Stimulated activated CD4-positive, alpha-beta T cell treated with anti-CD3 and anti-CD28 coated beads, Interleukin-2, amount 100 ng/mL, for 24 hours (primary cell): Measurements from ENCODE around the gene ASXL1.
"Not testable (repeated sequence)": the region's sequence is repeated elsewhere in the genome, so short reads cannot be mapped to it uniquely, and the experiment has no call there.

Source experiments
- DNase-seq, 2 donors: peaks; one replicate each; pipeline ENCODE4 v3.0.0-alpha.2; 2020

Gene ASXL1

GRCh38 chr20:32357869-32358631, at the start of gene ASXL1:
TSS of gene ASXL1 (plus strand) at chr20:32358331. CDS start at chr20:32358776, 445 bp downstream.
- peak; percentile 94 to 96 for DNase-seq

GRCh38 chr20:32312718-32313424, 45.3 kb upstream of the ASXL1 start:
- no peak for DNase-seq

- DNase-seq = no peak
Measured at GRCh38 chr20:32314768-32315167, 43.4 kb upstream of the ASXL1 start.

GRCh38 chr20:32315399-32315798, 42.7 kb upstream of the ASXL1 start:
- no peak for DNase-seq

GRCh38 chr20:32315891-32316290, 42.2 kb upstream of the ASXL1 start:
- no peak for DNase-seq

DNA sequence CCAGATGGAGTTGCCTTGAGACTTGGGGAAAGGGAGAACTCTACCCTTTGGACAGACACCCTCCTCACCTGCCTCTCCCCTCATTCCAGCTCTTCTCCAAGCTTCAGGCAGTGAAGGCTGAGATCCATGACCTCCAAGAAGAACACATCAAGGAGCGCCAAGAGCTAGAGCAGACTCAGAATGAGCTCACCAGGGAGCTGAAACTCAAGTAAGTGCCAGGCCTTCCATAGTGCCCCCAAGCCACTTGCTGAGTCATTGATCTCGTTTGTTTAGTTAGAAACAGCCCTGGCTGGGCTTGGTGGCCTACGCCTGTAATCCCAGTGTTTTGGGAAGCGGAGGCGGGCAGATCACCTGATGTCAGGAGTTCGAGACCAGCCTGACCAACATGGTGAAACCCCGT, 41.5 kb upstream of the ASXL1 start:
- DNase-seq = no peak

DNA sequence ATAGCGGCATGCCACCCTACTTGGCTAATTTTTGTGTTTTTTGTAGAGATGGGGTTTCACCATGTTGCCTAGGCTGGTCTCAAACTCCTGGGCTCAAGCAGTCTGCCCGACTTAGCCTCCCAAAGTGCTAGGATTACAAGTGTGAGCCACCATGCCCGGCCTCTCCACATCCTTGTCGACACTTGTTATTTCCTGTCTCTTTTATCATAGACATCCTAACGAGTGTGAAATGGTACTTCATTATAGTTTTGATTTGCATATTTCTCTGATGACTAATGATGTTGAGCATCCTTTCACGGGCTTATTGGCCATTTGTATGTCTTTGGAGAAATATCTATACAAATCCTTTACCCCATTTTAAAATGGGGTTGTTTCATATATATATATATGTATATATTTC, 39.0 kb upstream of the ASXL1 start:
- DNase-seq = peak in 1 of 2 donors; percentile 8

DNA sequence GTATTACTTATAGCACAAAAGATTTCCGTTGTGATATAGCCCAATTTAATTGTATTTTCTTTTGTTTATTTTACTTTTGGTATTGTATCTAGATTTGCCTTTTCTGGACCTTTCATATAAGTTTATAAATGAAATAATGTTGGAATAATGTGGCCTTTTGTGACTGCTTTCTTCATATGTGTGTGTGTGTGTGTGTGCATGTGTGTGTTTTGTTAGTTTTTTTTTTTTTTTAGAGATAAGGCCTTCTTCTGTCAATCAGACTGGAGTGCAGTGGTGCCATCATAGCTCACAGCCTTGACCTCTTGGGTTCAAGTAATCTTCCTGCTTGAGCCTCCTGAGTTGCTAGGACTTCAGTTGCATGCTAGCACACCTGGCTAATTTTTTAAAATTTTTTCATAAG, 37.8 kb upstream of the ASXL1 start:
- no peak for DNase-seq

DNA sequence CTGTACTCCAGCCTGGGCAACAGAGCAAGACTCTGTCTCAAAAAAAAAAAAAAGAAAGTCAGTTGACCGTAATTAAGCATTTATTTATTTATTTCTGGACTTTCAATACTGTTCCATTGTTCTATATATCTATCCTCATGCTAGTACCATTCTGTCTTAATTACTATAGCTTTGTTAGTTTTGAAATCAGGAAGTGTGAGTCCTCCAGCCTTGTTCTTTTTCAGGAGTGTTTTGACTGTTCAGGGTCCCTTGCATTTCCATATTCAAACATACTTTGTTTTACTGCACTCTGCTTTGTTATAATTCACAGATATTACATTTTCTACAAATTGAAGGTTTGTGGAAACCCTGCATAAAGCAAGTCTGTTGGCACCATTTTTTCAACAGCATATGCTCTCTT, 36.7 kb upstream of the ASXL1 start:
- DNase-seq = no peak

DNA sequence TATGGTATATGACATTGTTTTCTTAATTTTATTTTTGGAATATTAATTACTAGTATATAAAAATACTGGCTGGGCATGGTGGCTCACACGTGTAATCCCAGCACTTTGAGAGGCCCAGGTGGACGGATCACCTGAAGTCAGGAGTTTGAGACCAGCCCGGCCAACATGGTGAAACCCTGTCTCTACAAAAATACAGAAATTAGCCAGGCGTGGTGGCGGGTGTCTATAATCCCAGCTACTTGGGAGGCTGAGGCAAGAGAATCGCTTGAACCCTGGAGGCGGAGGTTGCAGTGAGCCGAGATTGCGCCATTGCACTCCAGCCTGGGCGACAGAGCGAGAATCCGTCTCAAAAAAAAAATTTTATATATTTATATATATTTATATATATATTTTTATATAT, 35.9 kb upstream of the ASXL1 start:
- not testable (repeated sequence) for DNase-seq

- not testable (repeated sequence) for DNase-seq
Measured at GRCh38 chr20:32323761-32324160, 34.4 kb upstream of the ASXL1 start.

DNA sequence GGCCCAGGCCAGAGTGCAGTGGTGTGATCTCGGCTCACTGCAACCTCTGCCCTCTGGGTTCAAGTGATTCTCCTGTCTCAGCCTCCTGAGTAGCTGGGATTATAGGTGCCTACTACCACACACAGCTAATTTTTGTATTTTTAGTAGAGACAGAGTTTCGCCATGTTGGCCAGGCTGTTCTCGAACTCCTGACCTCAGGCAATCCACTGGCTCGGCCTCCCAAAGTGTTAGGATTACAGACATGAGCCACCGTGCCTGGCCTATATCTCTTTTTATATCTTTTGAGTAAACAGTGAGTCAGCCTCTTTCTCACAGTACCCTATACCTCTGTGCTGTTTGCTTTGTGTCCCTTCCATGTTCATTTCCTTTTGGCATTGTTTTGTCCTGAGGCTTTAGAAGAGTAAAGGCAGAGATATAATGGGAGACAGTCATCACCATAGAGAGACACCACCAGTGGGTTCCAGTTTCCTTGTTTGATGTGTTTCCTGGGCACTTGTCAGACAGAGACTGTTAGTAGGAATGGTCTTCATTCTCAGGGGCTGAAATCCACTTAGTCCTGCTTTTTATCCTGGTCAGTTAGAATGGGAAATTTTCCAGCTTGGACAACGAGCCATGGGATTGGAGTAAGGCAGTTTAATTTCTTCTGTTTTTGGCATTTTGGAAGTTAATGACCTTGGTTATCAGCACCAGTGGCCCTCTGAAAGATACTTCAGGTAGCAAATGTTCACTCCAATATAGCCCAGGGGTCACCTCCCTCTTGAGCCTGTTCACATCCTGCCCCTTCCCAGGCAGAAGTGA, 32.2 kb upstream of the ASXL1 start:
- no peak for DNase-seq

- DNase-seq = no peak
Measured at GRCh38 chr20:32326504-32326845, 31.7 kb upstream of the ASXL1 start.

DNA sequence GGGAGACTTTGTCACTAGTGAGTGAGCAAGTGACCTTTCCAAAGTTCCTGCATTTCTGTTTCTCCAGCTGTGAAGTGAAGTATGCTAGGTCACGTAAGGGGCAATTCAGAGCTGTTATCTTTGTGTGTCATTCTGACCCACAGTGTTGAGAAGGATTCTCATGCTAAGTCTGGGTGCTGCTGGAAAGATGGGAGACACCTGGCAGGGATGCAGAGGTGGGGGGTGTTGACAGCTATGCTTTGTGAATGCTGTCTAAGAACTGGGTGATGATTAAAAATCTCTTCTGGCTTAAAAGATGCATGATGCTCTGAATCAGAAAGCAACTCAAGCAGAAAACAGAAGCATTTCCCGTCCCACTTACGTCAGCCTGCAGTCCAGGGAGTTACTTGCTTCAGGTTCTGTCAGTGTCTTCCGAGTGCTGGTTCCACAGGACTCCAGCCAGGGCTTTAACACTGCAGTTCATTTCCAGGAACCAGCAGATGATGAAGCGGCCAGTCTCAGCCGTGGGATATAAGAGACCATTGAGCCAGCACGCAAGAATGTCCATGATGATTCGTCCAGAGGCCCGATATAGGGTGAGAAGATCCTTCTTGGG, 30.9 kb upstream of the ASXL1 start:
- DNase-seq = no peak

DNA sequence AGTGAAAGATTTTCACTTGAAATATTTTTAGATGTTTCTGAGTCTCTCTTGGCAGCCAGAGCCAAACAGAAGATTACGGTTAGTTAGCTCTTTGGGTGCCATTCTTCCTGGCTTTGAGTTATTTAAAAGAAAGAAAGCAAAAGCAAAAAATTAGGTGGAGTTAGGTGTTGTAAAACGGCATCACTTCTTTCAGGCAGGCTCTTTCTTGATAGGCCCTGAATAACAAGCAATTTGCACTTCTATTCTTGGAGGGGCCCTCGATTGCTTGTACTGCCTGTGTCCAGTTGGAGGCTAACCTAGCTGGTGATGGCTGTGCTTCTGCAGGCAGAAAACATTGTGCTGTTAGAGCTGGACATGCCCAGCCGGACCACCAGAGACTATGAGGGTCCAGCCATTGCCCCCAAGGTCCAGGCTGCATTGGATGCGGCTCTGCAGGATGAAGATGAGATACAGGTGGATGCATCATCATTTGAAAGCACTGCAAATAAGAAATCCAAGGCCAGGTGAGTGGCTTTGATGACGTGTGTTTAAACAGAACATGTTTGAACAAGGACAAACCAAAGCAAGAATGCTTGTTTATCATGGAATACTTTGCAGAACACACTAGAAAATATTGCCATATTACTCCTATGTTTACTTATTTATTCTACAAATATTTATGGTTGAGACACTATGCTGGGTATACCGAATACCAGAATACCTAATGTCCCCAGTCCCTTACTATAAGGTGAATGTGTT, 28.1 kb upstream of the ASXL1 start:
- DNase-seq = no peak

DNA sequence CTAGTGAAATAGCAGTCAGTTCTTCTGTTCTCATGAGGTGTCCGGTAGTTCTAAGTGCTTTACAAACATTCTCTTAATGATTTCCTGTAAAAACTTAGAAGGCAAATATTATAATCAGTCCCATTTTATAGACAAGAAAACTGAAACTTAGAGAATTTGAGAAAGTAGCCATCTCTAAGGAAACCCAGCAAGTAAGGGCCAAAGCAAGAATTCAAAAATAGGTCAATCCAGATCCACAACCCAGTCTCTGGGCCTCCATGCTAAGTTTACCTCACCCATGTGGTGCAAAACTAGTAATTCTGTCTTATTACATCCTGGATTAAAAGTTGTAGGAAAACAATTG, 27.6 kb upstream of the ASXL1 start:
- DNase-seq = no peak

- DNase-seq = peak in 1 of 2 donors; percentile 13
Measured at GRCh38 chr20:32332614-32333013, 25.5 kb upstream of the ASXL1 start.

GRCh38 chr20:32333181-32333987, 24.7 kb upstream of the ASXL1 start:
- DNase-seq = peak; percentile 52 to 54

GRCh38 chr20:32333988-32334885, 23.9 kb upstream of the ASXL1 start:
- peak; percentile 58 to 66 for DNase-seq

GRCh38 chr20:32336918-32337347, 21.2 kb upstream of the ASXL1 start:
- no peak for DNase-seq
